Panc1 (cell line): ENCODE measurements around the gene ANKRD10.

Experiments
- CTCF ChIP-seq: fragments of 450-650 bp; IDR thresholded peaks from 2 replicates; pipeline ENCODE4 v1.5.1; 2017; ENCODE audit warnings: mild to moderate bottlenecking
- POLR2AphosphoS5 ChIP-seq: IDR thresholded peaks from 2 replicates; pipeline ENCODE4 v1.6.1; 2012; ENCODE audit warnings: mild to moderate bottlenecking, low read depth, low read length, moderate library complexity
- REST ChIP-seq, 2 experiments: IDR thresholded peaks; 2 replicates each; pipeline ENCODE4 v1.6.1; 2011 to 2012; ENCODE audit warnings: low read depth in 2 of 2, control low read depth in 1 of 2, low read length in 1 of 2, mild to moderate bottlenecking in 1 of 2, moderate library complexity in 1 of 2; ENCODE audit not compliant: insufficient read depth in 1 of 2
- TCF7L2 ChIP-seq: IDR thresholded peaks from 2 replicates; pipeline ENCODE4 v1.6.1; 2011; ENCODE audit warnings: mild to moderate bottlenecking, low read depth, low read length, inconsistent platforms

GRCh38 chr13:110856942-110857835, 57.7 kb downstream of the ANKRD10 start:
- no peak for TF ChIP-seq CTCF
- no peak for TF ChIP-seq REST (IDR thresholded peaks at IDR 0.05; ENCODE audit: insufficient read depth in 1 of 2, low read depth in 2 of 2, low read length in 1 of 2)
- no peak for TF ChIP-seq POLR2AphosphoS5
- no peak for TF ChIP-seq TCF7L2
